Keratinocyte (primary cell): ENCODE results near the gene VPS8. TPM values are rescaled to one million over a fixed set of nuclear protein-coding genes. Genes with fewer than 3 reads are reported as not detected.

Source experiments
- DNase-seq: peaks from one replicate; pipeline ENCODE4 v3.0.0-alpha.2; 2011; ENCODE audit warnings: low read depth, missing footprints, low spot score
- FAIRE-seq: peaks from 2 replicates; lab custom pipeline; 2011; peaks lifted over from hg19 to GRCh38; lab: Jason Lieb, UNC
- H2AFZ ChIP-seq: 2 replicates; pipeline ENCODE4 v1.6.0; 2012; ENCODE audit warnings: low read length, control low read depth, inconsistent platforms; ENCODE audit not compliant: control insufficient read depth
- H3K27ac ChIP-seq: 2 replicates; pipeline ENCODE4 v1.5.1; 2011; ENCODE audit warnings: low read length; ENCODE audit not compliant: control insufficient read depth, insufficient read depth
- H3K27me3 ChIP-seq: 3 replicates; pipeline ENCODE4 v1.6.0; 2011; ENCODE audit warnings: low read length; ENCODE audit not compliant: control insufficient read depth, insufficient read depth; ENCODE audit errors: extremely low read depth
- H3K36me3 ChIP-seq, 2 experiments: 2 replicates in 1 of 2; 3 replicates in 1 of 2; pipeline ENCODE4 v1.5.1; 2011; ENCODE audit warnings: low read length in 2 of 2, mild to moderate bottlenecking in 1 of 2; ENCODE audit not compliant: control insufficient read depth in 2 of 2, insufficient read depth in 2 of 2; ENCODE audit errors: extremely low read depth in 1 of 2
- H3K4me1 ChIP-seq: 3 replicates; pipeline ENCODE4 v1.5.1; 2011; ENCODE audit warnings: low read length; ENCODE audit not compliant: control insufficient read depth, insufficient read depth; ENCODE audit errors: extremely low read depth
- H3K4me2 ChIP-seq: 3 replicates; pipeline ENCODE4 v1.6.0; 2011; ENCODE audit warnings: low read depth, low read length; ENCODE audit not compliant: control insufficient read depth, insufficient read depth; ENCODE audit errors: extremely low read depth
- H3K4me3 ChIP-seq, 3 experiments: fragments of 200-600 bp in 1 of 3; sonication (generic) in 1 of 3; 2 replicates in 2 of 3; 3 replicates in 1 of 3; pipeline ENCODE4 v1.5.1; 2011 to 2016; ENCODE audit warnings: low read length in 3 of 3, mild to moderate bottlenecking in 3 of 3, control low read depth in 2 of 3, inconsistent platforms in 1 of 3, low read depth in 1 of 3, mixed read lengths in 1 of 3, mixed run types in 1 of 3, moderate library complexity in 1 of 3; ENCODE audit not compliant: control insufficient read depth in 2 of 3, insufficient read depth in 2 of 3; ENCODE audit errors: extremely low read depth in 1 of 3
- H3K79me2 ChIP-seq: 2 replicates; pipeline ENCODE4 v1.6.0; 2012; ENCODE audit warnings: low read length; ENCODE audit not compliant: control insufficient read depth, insufficient read depth
- H3K9ac ChIP-seq: 3 replicates; pipeline ENCODE4 v1.6.0; 2011; ENCODE audit warnings: low read length; ENCODE audit not compliant: control insufficient read depth, insufficient read depth; ENCODE audit errors: extremely low read depth
- H3K9me1 ChIP-seq: 3 replicates; pipeline ENCODE4 v1.6.0; 2011; ENCODE audit warnings: low read length; ENCODE audit not compliant: control insufficient read depth, insufficient read depth; ENCODE audit errors: extremely low read depth
- H3K9me3 ChIP-seq: 2 replicates; pipeline ENCODE4 v1.5.1; 2012; ENCODE audit warnings: low read depth, low read length; ENCODE audit not compliant: control insufficient read depth
- H4K20me1 ChIP-seq: 3 replicates; pipeline ENCODE4 v1.6.0; 2011; ENCODE audit warnings: low read length; ENCODE audit not compliant: control insufficient read depth, insufficient read depth; ENCODE audit errors: extremely low read depth
- EZH2 ChIP-seq: IDR thresholded peaks from one replicate; pipeline ENCODE4 v1.6.1; 2012; ENCODE audit warnings: inconsistent platforms, mild to moderate bottlenecking, low read length, moderate library complexity
- dilution Hi-C: fragments of 300-500 bp; cut with MboI; formaldehyde crosslinking; loops from one replicate; pipeline ENCODE4 v1.7.0; 2020; ENCODE audit warnings: low sequenced_read_pairs; ENCODE audit not compliant: extremely low pct_ligation_motif_present
- polyA plus RNA-seq, 5 experiments: library from polyadenylated mRNA; depleted of rRNA in 3 of 5; stranded (reverse) in 3 of 5; stranded (forward) in 1 of 5; unstranded in 1 of 5; fragments of >200 nt; gene quantifications; 1 replicate in 1 of 5; 2 replicates in 3 of 5; 3 replicates in 1 of 5; pipeline versions ENCODE4 v1.2.1 to v1.2.3, GENCODE V29; 2011 to 2012; ENCODE audit warnings: missing spikeins in 2 of 5, low read depth in 1 of 5, low replicate concordance in 1 of 5
- TF ChIP-seq, protein P1 (sequence below), 3 experiments: IDR thresholded peaks in 1 of 3; conservative IDR thresholded peaks in 1 of 3; optimal IDR thresholded peaks in 1 of 3; 2 replicates in 2 of 3; 3 replicates in 1 of 3; pipeline versions ENCODE3 to v1.5.1; 2011; ENCODE audit warnings: low read length in 3 of 3, mild to moderate bottlenecking in 3 of 3, moderate library complexity in 2 of 3, control low read depth in 1 of 3, inconsistent platforms in 1 of 3; ENCODE audit not compliant: insufficient read depth in 2 of 3; ENCODE audit errors: extremely low read depth in 1 of 3

VPS8 gene
- polyA plus RNA-seq, 1 donor (not counting 4 experiments of a cell fraction or from before 2014, with no cell fraction given) = 28.4 TPM

DNA sequence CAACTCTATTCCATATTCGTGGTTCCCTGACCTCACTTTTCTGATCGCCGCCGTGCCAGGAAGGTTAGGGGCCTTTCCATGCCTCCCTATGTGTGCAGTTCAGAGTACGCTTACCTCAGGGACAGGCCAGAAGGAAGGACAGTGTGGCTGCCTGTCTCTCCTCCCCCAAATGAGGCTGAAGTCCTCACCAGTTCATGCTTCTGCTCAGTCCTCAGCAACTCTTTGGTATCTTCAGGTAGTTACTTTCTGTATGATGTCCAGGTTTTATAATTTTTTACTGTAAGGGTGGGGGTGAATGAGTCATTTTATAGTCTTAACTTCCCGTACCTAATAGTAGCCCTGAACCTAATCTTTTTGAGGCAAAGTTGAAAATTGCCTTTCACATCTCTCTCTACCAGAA lies 98.7 kb downstream of the VPS8 start:
- no peak overlapping the region for H3K27ac ChIP-seq

DNA sequence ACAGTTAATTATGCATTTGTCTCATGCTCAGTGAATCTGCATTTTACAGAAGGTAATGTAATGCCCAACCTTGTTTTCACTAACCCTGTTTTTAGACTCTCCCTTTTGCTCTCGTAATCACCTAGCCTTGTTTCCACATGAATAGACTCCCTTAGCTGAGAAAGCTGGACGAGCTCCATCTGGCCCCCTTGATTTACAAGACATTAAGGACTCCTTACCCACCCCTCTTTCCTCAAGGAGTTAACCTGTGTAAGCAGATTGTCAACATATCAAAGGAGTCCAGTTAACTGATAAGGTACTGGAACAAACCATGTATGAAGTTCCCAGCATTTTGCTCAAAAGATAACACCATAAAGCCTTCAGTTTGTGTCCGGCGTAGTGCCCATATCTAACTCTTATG lies 99.6 kb downstream of the VPS8 start:
- dilution Hi-C loops = no loop called here

More for the DNA sequence above, 98.7 kb downstream of the VPS8 start:
- DNase-seq = no peak
- Histone ChIP-seq H4K20me1 (no peaks in the 10 kb centered on the region), H3K27me3 (no peaks in the 10 kb centered on the region), H3K36me3 (peaks cover 4 to 5% of the 10 kb centered on the region in 2 experiments), H3K9ac (no peak overlapping the region), H3K4me2 (no peak overlapping the region), H3K4me1 (no peaks in the 10 kb centered on the region), H3K79me2 (no peaks in the 10 kb centered on the region), H2AFZ (no peak overlapping the region), H3K9me1 (no peaks in the 10 kb centered on the region), H3K9me3 (no peaks in the 10 kb centered on the region), H3K4me3 (no peak overlapping the region)
- TF ChIP-seq, protein P1, sequence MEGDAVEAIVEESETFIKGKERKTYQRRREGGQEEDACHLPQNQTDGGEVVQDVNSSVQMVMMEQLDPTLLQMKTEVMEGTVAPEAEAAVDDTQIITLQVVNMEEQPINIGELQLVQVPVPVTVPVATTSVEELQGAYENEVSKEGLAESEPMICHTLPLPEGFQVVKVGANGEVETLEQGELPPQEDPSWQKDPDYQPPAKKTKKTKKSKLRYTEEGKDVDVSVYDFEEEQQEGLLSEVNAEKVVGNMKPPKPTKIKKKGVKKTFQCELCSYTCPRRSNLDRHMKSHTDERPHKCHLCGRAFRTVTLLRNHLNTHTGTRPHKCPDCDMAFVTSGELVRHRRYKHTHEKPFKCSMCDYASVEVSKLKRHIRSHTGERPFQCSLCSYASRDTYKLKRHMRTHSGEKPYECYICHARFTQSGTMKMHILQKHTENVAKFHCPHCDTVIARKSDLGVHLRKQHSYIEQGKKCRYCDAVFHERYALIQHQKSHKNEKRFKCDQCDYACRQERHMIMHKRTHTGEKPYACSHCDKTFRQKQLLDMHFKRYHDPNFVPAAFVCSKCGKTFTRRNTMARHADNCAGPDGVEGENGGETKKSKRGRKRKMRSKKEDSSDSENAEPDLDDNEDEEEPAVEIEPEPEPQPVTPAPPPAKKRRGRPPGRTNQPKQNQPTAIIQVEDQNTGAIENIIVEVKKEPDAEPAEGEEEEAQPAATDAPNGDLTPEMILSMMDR (optimal IDR thresholded peaks at IDR 0.05 in 1 of 3, IDR thresholded peaks at IDR 0.05 in 1 of 3, conservative IDR thresholded peaks at IDR 0.05 in 1 of 3; ENCODE audit: extremely low read depth in 1 of 3, insufficient read depth in 2 of 3, low read length in 3 of 3) = no peak
- TF ChIP-seq EZH2 = no peak
- no peak for FAIRE-seq
- dilution Hi-C loops = no loop called here

More for the DNA sequence above, 99.6 kb downstream of the VPS8 start:
- DNase-seq = no peak
- no peaks in the 10 kb centered on the region for H3K79me2 ChIP-seq
- FAIRE-seq = no peak
- no peaks in the 10 kb centered on the region for H3K9me1 ChIP-seq
- H3K36me3 ChIP-seq = peaks cover 4 to 6% of the 10 kb centered on the region in 2 experiments
- no peak overlapping the region for H3K4me3 ChIP-seq
- H3K4me1 ChIP-seq = no peaks in the 10 kb centered on the region
- no peak for TF ChIP-seq EZH2
- TF ChIP-seq, protein P1 (optimal IDR thresholded peaks at IDR 0.05 in 1 of 3, IDR thresholded peaks at IDR 0.05 in 1 of 3, conservative IDR thresholded peaks at IDR 0.05 in 1 of 3; ENCODE audit: extremely low read depth in 1 of 3, insufficient read depth in 2 of 3, low read length in 3 of 3) = no peak
- H3K9me3 ChIP-seq = no peaks in the 10 kb centered on the region
- no peaks in the 10 kb centered on the region for H3K27me3 ChIP-seq
- H4K20me1 ChIP-seq = no peaks in the 10 kb centered on the region
- H2AFZ ChIP-seq = no peak overlapping the region
- no peak overlapping the region for H3K4me2 ChIP-seq
- no peak overlapping the region for H3K9ac ChIP-seq
- H3K27ac ChIP-seq = no peak overlapping the region
